NB4 (cell line): Measurements from ENCODE around the gene CUX1.
"Not testable (repeated sequence)": the region's sequence is repeated elsewhere in the genome, so short reads cannot be mapped to it uniquely, and the experiment has no call there.

Experiments used
- DNase-seq: peaks from one replicate; pipeline ENCODE4 v3.0.0; 2010; ENCODE audit warnings: low read depth
- H3K4me3 ChIP-seq: one replicate; pipeline ENCODE4 v1.5.1; 2011; ENCODE audit warnings: mild to moderate bottlenecking, low read depth, low read length, moderate library complexity
- MYC ChIP-seq: IDR thresholded peaks from 2 replicates; pipeline ENCODE4 v1.6.1; 2011; ENCODE audit warnings: low read depth, low read length
- POLR2A ChIP-seq: IDR thresholded peaks from 2 replicates; pipeline ENCODE4 v1.6.1; 2011; ENCODE audit warnings: mild to moderate bottlenecking; ENCODE audit not compliant: insufficient read length; ENCODE audit errors: extremely low read depth
- TF ChIP-seq, protein P1 (sequence below): IDR thresholded peaks from one replicate; pipeline ENCODE4 v1.5.1; 2012; ENCODE audit warnings: low read depth, low read length
- TF ChIP-seq, protein P2 (sequence below): IDR thresholded peaks from 2 replicates; pipeline ENCODE4 v1.6.1; 2011; ENCODE audit warnings: low read depth, low read length

Gene CUX1

DNA sequence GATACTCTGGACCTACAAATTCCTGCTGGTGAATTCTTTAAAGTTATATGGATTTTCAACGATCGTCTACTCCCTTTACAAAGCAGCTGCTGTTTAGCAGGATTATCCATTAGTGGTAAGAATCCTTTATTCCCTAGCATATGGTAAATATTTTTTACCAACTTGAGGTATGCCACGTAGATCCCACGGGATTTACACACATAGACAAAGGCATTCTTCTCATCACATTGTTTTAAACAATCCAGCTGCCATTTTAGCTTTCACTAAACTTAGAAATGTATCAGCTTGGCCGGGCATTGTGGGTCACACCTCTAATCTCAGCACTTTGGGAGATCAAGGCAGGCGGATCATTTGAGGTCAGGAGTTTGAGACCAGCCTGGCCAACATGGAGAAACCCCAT, 321.2 kb downstream of the CUX1 start:
- no peak for DNase-seq
- TF ChIP-seq, protein P1, sequence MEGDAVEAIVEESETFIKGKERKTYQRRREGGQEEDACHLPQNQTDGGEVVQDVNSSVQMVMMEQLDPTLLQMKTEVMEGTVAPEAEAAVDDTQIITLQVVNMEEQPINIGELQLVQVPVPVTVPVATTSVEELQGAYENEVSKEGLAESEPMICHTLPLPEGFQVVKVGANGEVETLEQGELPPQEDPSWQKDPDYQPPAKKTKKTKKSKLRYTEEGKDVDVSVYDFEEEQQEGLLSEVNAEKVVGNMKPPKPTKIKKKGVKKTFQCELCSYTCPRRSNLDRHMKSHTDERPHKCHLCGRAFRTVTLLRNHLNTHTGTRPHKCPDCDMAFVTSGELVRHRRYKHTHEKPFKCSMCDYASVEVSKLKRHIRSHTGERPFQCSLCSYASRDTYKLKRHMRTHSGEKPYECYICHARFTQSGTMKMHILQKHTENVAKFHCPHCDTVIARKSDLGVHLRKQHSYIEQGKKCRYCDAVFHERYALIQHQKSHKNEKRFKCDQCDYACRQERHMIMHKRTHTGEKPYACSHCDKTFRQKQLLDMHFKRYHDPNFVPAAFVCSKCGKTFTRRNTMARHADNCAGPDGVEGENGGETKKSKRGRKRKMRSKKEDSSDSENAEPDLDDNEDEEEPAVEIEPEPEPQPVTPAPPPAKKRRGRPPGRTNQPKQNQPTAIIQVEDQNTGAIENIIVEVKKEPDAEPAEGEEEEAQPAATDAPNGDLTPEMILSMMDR: no peak
- TF ChIP-seq MYC (no peak), POLR2A (no peak)
- TF ChIP-seq, protein P2, sequence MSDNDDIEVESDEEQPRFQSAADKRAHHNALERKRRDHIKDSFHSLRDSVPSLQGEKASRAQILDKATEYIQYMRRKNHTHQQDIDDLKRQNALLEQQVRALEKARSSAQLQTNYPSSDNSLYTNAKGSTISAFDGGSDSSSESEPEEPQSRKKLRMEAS: no peak

DNA sequence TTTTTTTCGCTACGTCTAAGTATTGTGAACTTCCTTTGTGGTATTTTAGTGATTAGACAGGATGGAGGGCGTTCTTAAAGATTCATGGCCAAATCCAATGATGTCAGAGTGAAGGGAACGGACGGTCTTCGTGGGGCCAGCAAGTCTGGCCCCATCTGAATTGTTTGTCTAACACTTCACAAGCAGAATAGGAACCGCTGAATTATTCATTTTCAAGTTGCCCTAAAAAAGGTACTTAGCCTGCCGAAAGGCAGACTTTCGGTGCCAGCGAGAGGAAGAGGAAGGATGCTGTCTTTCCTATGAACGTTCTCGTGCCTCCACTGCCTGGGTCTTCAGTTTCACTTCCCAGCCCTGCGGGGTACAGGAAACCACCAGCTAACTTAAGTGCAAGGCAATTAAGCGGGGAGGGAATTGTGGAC, 323.5 kb downstream of the CUX1 start:
- no peak overlapping the region for H3K4me3 ChIP-seq
- peak; percentile 71 for DNase-seq
- TF ChIP-seq, protein P1: no peak
- TF ChIP-seq POLR2A (no peak), MYC (no peak)
- TF ChIP-seq, protein P2: no peak

More for the DNA sequence above, 321.2 kb downstream of the CUX1 start:
- no peak overlapping the region for H3K4me3 ChIP-seq

DNA sequence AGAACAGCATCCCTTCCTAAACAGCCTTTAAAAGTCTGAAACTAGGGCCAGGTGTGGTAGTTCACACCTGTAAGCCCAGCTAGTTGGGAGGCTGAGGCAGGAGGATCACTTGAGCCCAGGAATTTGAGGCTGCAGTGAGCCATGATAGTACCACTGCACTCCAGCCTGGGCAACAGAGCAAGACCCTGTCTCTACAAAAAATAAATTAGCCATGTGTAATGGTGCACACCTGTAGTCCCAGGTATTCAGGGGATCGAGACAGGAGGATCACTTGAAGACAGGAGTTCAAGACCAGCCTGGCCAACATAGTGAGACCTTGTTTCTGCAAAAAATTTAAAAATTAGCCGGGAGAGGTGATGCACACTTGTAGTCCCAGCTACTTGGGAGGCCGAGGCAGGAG, 325.0 kb downstream of the CUX1 start:
- not testable (repeated sequence) for H3K4me3 ChIP-seq, DNase-seq

DNA sequence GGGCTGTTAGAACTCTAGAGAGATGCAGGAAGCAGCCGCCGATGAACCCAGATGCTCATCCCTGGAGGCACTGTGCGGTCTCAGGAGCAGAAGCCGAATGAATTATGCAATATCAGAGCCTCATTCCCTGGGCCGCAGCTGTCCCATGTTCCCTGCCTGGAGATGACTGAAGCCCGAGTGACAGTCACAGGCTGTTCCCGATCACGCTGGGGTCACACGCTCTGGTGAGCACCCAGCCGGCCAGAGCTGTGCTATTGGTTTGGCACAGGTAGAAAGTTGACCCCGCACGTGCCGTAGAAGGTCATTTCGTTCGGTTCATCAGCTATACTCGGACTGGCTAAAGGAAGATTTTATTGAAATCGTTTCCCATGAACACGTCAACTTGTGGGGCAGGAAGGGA, 328.7 kb downstream of the CUX1 start:
- DNase-seq: no peak
- TF ChIP-seq, protein P1: no peak
- TF ChIP-seq, protein P2: no peak
- no peak for TF ChIP-seq MYC
- no peak for TF ChIP-seq POLR2A

DNA sequence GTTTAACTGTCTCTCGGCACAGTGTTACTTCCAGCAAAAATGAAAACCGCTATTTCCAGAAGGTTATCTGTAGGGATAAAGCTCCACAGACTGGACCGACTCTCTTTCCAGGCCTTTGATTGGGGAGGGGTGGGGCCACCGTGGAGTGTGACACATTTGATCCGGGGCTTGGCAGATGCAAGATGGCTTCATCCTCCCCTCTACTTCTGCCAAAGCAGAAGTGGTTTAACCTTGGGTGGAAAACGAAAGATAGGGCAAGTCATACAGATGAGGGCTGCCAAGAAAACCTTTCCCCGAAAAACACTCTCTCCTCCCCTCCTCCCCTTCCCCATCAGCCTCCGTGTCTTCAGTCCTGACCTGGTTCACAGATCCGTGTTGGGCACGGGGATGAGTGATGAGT, 329.6 kb downstream of the CUX1 start:
- peak; percentile 30 for DNase-seq
- TF ChIP-seq MYC: no peak
- no peak overlapping the region for H3K4me3 ChIP-seq

More for the DNA sequence above, 328.7 kb downstream of the CUX1 start:
- no peak overlapping the region for H3K4me3 ChIP-seq

DNA sequence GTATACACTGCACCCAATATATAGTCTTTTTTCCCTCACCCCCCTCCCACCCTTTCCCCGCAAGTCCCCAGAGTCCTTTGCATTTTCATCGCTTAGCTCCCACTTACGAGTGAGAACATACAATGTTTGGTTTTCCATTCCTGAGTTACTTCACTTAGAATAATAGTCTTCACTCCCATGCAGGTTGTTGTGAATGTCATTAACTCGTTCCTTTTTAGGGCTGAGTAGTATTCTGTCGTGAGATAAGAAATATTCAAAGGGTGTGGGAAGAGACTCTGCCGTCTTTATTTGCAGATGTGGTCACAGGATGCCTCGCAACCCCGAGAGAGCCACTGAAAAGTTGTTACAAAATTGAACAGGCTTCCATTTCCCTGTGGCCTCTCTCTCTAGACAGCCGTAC, 331.4 kb downstream of the CUX1 start:
- no peak overlapping the region for H3K4me3 ChIP-seq
- TF ChIP-seq, protein P1: no peak
- TF ChIP-seq MYC (no peak), POLR2A (no peak)
- TF ChIP-seq, protein P2: no peak
- no peak for DNase-seq

DNA sequence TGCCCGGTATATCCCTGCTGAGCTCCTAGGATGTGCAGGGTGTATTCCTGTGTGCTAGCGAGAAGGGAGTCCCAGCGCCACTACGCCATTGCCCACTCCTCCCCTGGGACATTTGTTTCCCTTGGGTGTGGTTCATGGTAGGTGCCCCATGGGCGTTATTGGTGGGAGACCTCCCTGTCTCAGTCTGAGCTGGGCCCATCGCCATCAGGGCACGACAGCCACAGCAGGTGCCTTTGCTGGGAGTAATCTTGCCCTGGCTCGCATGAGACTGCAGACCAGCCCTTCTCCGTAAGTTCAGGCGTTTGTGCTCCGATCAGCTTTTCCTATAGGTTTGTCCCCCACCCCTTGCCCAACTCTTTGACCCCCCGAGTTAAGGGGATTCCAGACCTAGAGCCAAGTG, 332.0 kb downstream of the CUX1 start:
- H3K4me3 ChIP-seq: no peak overlapping the region
- DNase-seq: no peak
- TF ChIP-seq, protein P2: no peak
- TF ChIP-seq, protein P1: no peak
- TF ChIP-seq MYC (no peak), POLR2A (no peak)
